ENCODE measurements around the gene CASP3.

Gene CASP3

GRCh38 chr4:184648054-184648312 lies 1.3 kb downstream of the CASP3 start:
- H3K9me3 ChIP-seq (ENCODE audit: insufficient read depth, low read depth, low read length), result no peaks in the 10 kb centered on the region
- H3K79me2 ChIP-seq (ENCODE audit: insufficient read depth, low read length), result peaks cover 74% of the 10 kb centered on the region
- H3K9ac ChIP-seq (ENCODE audit: low read depth, low read length, poor library complexity, severe bottlenecking), result peak overlapping the region; percentile 96
- no peak for TF ChIP-seq EZH2phosphoT487 (IDR thresholded peaks at IDR 0.05; ENCODE audit: borderline replicate concordance)
- no peak for TF ChIP-seq CTCF (conservative IDR thresholded peaks at IDR 0.05; ENCODE audit: low read length)
- H3F3A ChIP-seq (ENCODE audit: low read depth), result 0 out of 2 replicates have a peak, but pooled peaks cover 2% of the 10 kb centered on the region
- peaks cover 53% of the 10 kb centered on the region for H4K20me1 ChIP-seq (ENCODE audit: insufficient read depth, low read length, poor library complexity, severe bottlenecking)
- H3K4me2 ChIP-seq (ENCODE audit: low read depth, low read length, poor library complexity, severe bottlenecking), result peak overlapping the region; percentile 98
- H3K36me3 ChIP-seq (ENCODE audit: insufficient read depth, low read length), result no peaks in the 10 kb centered on the region
- H2AFZ ChIP-seq (ENCODE audit: low read length), result 0 out of 2 replicates have a peak overlapping the region, but pooled peaks have one; percentile 35
- peaks cover 49% of the 10 kb centered on the region for H3K4me1 ChIP-seq (ENCODE audit: insufficient read depth, low read length, poor library complexity, severe bottlenecking)
- H3K9me2 ChIP-seq (replicated peaks; ENCODE audit: low read depth, low read length), result no peaks in the 10 kb centered on the region
- peak overlapping the region; percentile 92 for H3K4me3 ChIP-seq (ENCODE audit: low read length, poor library complexity, severe bottlenecking)
- H3K27me3 ChIP-seq (ENCODE audit: insufficient read depth, low read length, poor library complexity, severe bottlenecking), result no peaks in the 10 kb centered on the region

GRCh38 chr4:184647266-184648053 lies 1.8 kb downstream of the CASP3 start:
- Histone ChIP-seq H3K36me3 (ENCODE audit: insufficient read depth, low read length) (no peaks in the 10 kb centered on the region), H3K9me3 (ENCODE audit: insufficient read depth, low read depth, low read length) (no peaks in the 10 kb centered on the region), H4K20me1 (ENCODE audit: insufficient read depth, low read length, poor library complexity, severe bottlenecking) (peaks cover 53% of the 10 kb centered on the region), H3K4me2 (ENCODE audit: low read depth, low read length, poor library complexity, severe bottlenecking) (peak overlapping the region; percentile 98), H2AFZ (ENCODE audit: low read length) (no peak overlapping the region), H3K79me2 (ENCODE audit: insufficient read depth, low read length) (peaks cover 80% of the 10 kb centered on the region), H3F3A (ENCODE audit: low read depth) (0 out of 2 replicates have a peak, but pooled peaks cover 2% of the 10 kb centered on the region), H3K4me1 (ENCODE audit: insufficient read depth, low read length, poor library complexity, severe bottlenecking) (peaks cover 49% of the 10 kb centered on the region), H3K9me2 (replicated peaks; ENCODE audit: low read depth, low read length) (no peaks in the 10 kb centered on the region), H3K27me3 (ENCODE audit: insufficient read depth, low read length, poor library complexity, severe bottlenecking) (no peaks in the 10 kb centered on the region), H3K9ac (ENCODE audit: low read depth, low read length, poor library complexity, severe bottlenecking) (peak overlapping the region; percentile 96), H3K4me3 (ENCODE audit: low read length, poor library complexity, severe bottlenecking) (peak overlapping the region; percentile 92)
- no peak for TF ChIP-seq CTCF (conservative IDR thresholded peaks at IDR 0.05; ENCODE audit: low read length)
- TF ChIP-seq EZH2phosphoT487 (IDR thresholded peaks at IDR 0.05; ENCODE audit: borderline replicate concordance), result no peak

GRCh38 chr4:184645904-184646610 lies 3.2 kb downstream of the CASP3 start:
- Histone ChIP-seq H3K4me2 (ENCODE audit: low read depth, low read length, poor library complexity, severe bottlenecking) (peak overlapping the region; percentile 98), H3K36me3 (ENCODE audit: insufficient read depth, low read length) (no peaks in the 10 kb centered on the region), H3K9me3 (ENCODE audit: insufficient read depth, low read depth, low read length) (no peaks in the 10 kb centered on the region), H3K9ac (ENCODE audit: low read depth, low read length, poor library complexity, severe bottlenecking) (peak overlapping the region; percentile 96), H3K27me3 (ENCODE audit: insufficient read depth, low read length, poor library complexity, severe bottlenecking) (no peaks in the 10 kb centered on the region), H3K79me2 (ENCODE audit: insufficient read depth, low read length) (peaks cover 94% of the 10 kb centered on the region), H3K4me3 (ENCODE audit: low read length, poor library complexity, severe bottlenecking) (peak overlapping the region; percentile 92), H2AFZ (ENCODE audit: low read length) (no peak overlapping the region), H4K20me1 (ENCODE audit: insufficient read depth, low read length, poor library complexity, severe bottlenecking) (peaks cover 61% of the 10 kb centered on the region), H3K9me2 (replicated peaks; ENCODE audit: low read depth, low read length) (no peaks in the 10 kb centered on the region), H3F3A (ENCODE audit: low read depth) (0 out of 2 replicates have a peak, but pooled peaks cover 2% of the 10 kb centered on the region), H3K4me1 (ENCODE audit: insufficient read depth, low read length, poor library complexity, severe bottlenecking) (peaks cover 50% of the 10 kb centered on the region)
- TF ChIP-seq EZH2phosphoT487 (IDR thresholded peaks at IDR 0.05; ENCODE audit: borderline replicate concordance) (no peak), CTCF (conservative IDR thresholded peaks at IDR 0.05; ENCODE audit: low read length) (no peak)
